Spleen (tissue), 7 donors: ENCODE results near the gene SLC26A8.

ENCODE experiments used
- POLR2A ChIP-seq, 3 donors: fragments of 450-650 bp; IDR thresholded peaks; one replicate each; pipeline ENCODE4 v1.5.1; 2017; ENCODE audit warnings: antibody characterized with exemption in 3 of 3, mild to moderate bottlenecking in 1 of 3
- POLR2AphosphoS5 ChIP-seq, 3 donors: sonication (generic); formaldehyde crosslinking; IDR thresholded peaks; one replicate each; pipeline ENCODE4 v1.5.1; 2017; ENCODE audit warnings: antibody characterized with exemption in 3 of 3
- TF ChIP-seq, protein P1 (sequence below), 11 experiments: fragments of 200-600 bp in 7 of 11; fragments of 450-650 bp in 4 of 11; sonication (generic) in 4 of 11; IDR thresholded peaks in 8 of 11; conservative IDR thresholded peaks in 3 of 11; 1 replicate in 7 of 11; 2 replicates in 4 of 11; pipeline versions ENCODE4 v1.4.0 to v1.8.0; 2016 to 2021; ENCODE audit warnings: antibody characterized with exemption in 11 of 11, inconsistent platforms in 4 of 11, mild to moderate bottlenecking in 1 of 11
- donor health status: DM: no; HTN: no; CAD: no; lungs with moderate emphysema.
- donor health status: DM: no; HTN: no; CAD: no.
- donor health status: DM: no; HTN: no; CAD: no.

DNA sequence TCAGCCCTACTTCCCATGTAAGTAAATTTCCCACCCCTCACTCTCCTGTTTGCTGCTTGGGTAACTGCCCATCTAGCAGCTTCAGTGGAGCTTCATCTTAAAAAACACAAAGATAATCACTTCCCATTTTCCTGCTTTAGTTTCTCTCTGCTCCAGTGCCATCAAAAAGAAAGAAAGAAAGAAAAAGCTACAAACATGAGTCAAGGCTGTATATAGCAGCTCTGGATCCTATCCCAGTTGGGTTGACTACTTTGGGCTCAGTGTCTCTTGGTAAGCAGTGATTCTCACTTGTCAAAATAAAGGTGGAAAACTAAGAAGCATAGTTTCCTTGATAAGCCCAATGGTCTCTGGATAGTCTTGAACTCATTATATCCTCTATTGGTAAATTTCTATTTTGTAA lies 54.8 kb downstream of the SLC26A8 start:
- TF ChIP-seq POLR2AphosphoS5 (IDR thresholded peaks at IDR 0.05) (no peak), POLR2A (IDR thresholded peaks at IDR 0.05) (no peak)
- TF ChIP-seq, protein P1, sequence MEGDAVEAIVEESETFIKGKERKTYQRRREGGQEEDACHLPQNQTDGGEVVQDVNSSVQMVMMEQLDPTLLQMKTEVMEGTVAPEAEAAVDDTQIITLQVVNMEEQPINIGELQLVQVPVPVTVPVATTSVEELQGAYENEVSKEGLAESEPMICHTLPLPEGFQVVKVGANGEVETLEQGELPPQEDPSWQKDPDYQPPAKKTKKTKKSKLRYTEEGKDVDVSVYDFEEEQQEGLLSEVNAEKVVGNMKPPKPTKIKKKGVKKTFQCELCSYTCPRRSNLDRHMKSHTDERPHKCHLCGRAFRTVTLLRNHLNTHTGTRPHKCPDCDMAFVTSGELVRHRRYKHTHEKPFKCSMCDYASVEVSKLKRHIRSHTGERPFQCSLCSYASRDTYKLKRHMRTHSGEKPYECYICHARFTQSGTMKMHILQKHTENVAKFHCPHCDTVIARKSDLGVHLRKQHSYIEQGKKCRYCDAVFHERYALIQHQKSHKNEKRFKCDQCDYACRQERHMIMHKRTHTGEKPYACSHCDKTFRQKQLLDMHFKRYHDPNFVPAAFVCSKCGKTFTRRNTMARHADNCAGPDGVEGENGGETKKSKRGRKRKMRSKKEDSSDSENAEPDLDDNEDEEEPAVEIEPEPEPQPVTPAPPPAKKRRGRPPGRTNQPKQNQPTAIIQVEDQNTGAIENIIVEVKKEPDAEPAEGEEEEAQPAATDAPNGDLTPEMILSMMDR (IDR thresholded peaks at IDR 0.05 in 8 of 11, conservative IDR thresholded peaks at IDR 0.05 in 3 of 11): no peak
